Fibroblast of skin of left biceps (primary cell): ENCODE data around the gene ITPKB.
"Not testable (repeated sequence)": the region's sequence is repeated elsewhere in the genome, so short reads cannot be mapped to it uniquely, and the experiment has no call there.

Source experiments
- DNase-seq, 2 experiments: peaks; one replicate each; pipeline ENCODE4 v3.0.0-alpha.2; 2013; ENCODE audit warnings: low read depth in 2 of 2

ITPKB gene

DNA sequence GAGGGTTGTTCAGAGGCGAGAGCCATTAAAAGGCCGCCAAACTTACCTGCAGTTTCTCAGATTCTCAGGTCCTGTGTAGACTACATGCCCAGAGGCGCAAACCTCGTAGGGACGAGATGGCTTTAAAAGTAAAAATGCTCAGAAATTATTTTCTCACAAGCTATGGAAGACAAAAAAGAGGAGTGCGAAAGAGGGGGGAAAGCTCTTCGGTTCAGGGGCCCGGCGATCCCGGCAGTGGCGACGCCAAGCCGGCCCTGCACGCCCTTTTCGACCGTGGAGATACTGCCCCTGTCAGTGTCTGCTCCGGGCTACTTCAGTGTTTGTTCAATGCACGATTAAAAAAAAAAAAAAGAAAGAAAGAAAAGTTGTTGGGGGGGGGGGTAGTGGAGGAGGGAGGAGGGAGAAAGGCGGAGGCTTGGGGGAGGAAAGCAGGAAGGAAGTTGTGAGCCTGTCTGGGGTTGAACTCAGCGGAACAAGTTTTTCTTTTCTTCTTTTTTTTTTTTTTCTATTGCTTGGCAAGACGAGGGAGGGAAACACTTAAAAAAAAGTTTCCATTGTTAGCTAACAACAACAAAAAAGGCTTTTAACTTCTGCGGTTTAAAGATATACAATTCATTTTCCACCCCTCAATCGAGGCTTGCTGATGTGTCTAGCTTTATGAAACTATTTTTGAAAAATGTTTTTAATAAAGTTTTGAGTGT, at the start of gene ITPKB:
ITPKB (minus strand) TSS at position 288 of the 701 bp plus-strand sequence. CDS start 1,824 bp downstream, outside the sequence.
- peak in 1 of 2 experiments; percentile 26 for DNase-seq

DNA sequence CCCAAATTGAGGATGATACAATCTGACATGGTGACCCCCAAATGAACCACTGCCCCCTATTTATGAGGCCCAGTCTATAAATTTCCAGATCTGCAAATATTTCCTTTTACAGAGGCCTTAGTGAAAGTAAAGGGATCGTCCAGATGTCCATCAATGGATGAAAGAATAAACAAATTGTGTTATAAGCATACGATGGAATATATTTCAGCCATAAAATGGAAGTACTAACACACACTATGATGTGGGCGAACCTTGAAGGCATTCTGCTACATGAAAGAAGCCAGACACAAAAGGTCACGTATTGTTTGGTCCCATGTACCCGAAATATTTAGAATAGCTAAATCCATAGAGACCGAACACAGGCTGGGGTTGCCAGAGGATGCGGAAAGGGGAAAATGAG, 48.6 kb upstream of the ITPKB start:
- DNase-seq, result no peak

DNA sequence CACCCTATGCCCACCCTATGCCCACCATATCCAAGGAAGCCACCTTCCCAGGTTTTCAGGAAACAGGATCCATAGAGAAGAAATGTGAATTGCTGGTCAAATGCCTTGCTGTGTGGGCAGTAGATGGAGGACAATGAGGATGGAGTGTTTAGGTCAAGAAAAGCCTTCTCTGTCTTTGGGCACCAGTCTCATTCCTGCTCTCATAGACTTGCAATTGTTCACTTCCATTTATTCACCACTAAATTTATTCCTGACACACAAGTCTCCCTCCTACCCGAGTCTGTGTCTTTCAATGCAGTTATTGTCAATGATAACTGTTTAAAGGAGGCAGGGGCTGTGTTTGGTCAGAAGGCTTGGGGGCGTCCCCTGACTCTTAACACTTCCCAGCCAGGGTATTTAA, 48.0 kb upstream of the ITPKB start:
- DNase-seq, result no peak

DNA sequence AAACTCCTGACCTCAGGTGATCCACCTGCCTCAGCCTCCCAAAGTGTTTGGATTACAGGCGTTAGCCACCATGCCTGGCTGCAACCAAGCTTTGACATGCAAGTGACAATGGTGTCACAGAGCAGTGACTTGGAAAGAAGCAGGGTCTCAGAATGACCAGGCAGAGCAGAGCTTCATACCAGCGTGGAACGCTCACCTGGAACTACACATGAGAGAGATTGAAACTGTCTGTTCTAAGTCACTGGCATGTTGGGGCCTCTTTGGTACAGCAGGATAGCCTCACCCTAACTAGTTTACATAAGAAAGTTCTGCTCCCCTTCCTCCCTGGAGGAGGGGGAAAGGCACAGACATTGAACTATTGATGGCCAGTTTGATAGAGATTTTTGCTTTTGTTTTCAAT, 47.5 kb upstream of the ITPKB start:
- no peak for DNase-seq

DNA sequence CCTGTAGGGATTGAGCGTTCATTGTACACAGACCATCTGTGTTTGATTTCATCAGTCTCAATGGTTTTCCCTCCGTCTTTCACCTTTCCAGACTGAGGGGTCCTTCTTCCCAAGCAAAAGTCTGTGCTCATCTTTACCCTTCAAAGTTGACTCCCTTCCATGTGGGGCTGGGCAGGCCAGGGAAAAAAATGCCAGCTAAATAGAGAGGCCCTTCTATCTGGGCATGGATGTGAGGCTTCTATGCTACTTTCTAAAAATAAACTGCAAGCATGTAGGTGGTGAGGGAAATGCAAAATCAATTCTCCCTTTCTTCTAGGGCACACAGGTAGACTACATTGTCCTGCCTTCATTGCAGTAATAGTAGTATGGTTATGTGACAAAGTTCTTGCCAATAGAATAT, 46.7 kb upstream of the ITPKB start:
- DNase-seq, result no peak

DNA sequence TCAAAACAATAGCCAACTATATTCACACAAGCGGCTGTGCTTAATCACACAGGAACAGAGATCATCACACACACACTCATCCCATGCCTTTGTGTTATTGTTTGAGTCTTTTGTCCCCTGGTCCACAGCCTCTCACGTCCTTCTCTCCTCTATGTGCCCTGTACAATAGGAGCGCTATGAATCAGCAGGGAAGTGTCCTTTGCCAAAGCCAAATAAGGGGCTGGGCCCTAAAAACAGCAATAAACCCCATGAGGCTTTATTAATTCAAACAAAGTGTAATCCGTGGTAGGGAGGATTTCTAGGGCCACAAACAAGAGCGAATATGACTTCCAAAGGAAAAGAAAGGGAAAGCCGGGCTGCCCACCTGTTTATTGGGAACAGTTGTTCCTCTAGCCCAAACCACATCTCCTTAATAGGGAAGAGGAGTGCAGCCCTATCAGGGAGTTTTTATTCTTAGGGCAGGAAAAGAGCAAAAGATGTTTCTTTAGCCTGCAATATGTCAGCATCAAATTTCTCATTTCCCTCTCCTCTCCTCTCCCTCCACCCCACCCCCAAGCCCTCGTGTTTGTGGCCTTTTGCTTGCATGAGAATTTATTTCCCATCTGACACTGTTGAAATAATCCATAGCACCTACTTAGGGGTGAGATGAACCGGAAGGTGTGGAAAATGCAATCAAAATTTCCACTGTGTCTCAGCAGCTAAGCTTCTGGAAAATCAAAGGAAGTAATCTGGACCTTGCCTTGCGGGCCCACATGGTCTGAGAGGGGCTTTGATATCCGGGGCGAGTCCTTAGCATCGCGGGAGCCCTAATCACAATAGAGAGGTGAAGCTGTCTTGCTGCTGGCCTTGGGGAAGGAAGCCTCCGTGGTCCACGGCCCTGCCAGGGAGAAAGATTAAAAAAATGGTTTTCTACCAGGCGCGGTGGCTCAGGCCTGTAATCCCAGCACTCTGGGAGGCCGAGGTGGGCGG, 45.3 kb upstream of the ITPKB start:
- no peak for DNase-seq

DNA sequence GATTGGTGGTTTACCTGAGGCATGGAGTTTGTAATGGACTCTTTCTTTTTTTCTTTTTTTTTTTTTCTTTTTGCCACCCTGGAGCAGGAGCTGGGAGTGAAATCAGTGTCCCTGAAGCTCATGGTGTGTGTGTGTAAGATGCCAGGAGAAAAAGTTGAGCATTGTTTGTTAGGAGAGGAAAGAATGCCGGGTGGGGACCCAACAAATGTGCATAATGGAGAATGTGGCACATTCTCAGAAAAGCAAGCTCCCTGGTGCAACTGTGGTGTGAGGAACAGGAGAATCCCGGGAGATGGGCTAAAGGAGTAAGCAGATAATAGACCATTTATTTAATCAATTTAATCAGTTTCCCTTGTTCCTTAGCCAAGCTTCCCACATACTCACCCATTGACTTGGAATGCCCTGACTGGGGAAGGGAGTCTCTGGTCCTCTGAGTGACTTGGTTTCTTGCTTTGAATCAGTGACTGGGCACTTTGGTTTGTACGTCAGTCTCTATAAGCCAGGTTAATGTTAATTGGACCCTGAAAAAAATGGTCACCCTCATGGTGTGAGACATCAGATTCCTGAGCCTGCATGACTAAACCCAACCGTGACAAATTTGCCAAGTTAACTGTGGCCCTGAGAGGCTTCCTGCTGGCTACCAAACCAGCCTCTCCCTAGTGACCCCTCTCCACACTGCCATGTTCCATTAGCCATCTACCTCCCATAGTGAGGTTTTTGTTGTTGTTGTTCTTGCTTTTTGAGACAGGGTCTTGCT, 43.9 kb upstream of the ITPKB start:
- no peak for DNase-seq

DNA sequence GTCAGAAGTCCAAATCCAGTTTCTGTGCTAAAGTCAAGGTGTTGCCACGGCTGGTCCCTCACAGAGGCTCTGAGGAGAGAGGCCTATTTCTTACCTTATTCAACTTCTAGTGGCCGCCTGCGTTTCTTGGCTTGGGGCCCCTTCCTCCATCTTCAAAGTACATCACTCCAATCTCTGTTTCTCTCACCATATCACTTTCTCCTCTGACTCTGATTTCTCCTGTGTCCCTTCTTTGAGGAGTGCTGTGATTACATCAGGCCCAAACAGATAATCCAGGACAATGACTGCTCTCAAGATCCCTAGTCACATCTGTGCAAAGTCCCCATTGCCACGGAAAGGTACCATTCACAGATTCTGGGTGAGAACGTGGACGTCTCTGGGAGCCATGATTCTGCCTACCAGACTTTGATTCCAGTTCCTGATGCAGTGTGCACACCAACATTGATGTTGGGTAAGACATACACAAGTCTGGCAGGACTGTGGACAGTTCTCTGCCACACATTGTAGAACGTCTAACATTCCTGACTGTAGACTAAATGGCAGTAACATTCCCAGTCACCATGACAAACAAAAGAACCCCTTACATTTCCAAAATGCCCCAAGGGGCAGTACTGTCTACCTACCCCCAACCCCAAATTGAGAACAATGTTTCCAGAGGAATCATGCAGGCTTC, 43.0 kb upstream of the ITPKB start:
- DNase-seq, result no peak

DNA sequence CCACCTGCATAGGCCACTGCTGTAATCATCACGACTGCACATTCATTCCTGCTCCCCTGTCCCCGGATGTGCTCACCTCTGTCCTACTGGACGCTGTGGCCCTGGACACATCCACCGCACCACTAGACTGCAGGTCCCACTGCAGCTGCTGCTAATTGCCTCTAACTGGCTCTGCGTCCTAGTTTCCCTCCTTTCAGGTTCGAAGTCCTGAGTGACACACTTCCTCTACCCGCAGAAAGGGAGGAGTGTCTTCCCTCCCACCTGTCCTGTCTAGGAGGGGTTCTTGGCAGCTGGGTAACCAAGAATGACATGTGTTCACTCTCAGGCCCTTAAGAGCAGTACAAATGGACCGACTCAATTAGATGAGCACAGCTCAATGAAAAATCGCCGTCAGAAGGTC, 40.5 kb upstream of the ITPKB start:
- no peak for DNase-seq

DNA sequence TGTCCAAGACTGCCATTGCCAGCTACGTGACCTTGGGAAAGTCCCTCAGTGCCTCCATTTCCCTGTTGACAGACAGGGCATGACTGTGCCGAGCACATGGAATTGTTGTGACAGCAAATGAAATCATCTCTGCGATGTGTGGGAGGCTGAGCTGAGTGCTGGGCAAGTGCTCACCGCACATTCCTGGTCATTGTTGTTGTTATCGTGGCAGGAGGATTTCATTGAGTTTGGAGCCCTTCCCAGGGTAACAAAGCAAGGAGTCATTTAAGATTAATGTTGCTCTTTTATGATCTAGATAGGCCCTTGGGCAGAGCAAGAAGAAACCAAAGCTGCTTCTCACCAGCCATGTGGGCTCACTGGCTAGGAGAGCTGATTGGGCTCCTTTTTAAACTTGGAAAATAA, 39.6 kb upstream of the ITPKB start:
- DNase-seq, result peak; percentile 25 to 29

DNA sequence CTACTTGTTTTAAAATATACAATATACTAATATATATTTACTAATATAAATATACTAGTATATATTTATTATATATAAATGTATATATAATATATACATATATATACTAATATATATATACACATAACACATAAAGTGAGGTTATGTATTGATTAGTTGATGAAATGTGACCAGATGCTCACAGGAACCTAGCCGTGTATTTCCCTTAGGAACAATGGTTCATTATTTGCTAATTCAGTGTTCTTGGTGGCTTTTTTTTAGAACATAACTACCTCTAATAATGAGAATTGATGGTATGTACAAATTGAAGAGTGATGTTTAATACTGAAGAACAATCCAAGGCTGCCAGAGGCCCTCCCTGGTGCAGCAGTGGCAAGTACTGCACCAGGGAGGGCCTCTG, 37.9 kb upstream of the ITPKB start:
- DNase-seq, result no peak

DNA sequence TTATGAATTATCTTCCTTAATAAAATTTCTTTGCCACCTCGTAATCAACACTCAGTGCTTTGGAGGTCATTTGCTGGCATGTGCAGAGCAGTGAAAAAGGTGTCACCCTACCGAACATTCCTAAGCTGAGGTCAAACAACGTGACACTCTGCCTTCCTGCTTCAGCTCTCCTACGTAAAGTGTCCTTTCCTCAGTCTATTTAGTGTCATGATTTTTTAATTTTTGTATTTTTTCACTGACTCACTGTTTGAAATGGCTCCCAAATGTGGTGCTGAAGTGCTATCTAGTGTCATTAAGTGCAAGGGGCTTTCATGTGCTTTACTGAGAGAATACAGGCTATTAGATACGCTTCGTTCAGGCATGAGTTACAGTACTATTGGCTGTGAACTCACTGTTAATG, 37.0 kb upstream of the ITPKB start:
- DNase-seq, result no peak

DNA sequence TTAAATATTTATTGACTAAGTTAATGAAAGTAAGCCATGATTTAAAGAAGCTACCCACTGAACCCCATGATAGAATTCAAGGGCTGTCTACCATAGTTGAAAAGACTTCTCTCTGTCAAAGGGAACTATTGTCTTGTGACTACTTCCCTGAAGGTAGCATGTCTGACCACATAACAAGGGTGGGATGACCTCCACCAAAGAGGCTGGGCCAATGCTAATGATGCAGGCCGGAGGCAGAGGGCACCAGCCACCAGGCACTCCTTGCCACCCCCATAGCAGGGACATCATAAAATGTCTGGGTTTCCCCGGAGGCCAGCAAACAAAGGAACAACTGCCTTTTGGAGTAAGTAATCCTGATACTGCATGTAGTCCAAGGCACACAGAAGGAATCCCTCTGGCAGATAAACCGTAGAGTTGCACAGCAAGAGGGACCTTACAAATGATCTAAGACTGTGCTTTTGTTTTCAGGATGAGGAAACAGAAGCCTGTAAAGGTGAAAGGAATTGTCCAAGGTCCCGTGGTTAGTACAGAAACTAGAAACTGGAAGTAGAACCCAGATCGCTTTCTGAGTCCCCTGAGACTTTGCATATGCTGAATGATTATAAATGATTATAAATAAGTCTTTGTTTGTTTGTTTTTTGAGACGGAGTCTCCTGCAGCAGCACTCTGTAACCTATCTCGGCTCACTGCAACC, 33.5 kb upstream of the ITPKB start:
- DNase-seq, result no peak

DNA sequence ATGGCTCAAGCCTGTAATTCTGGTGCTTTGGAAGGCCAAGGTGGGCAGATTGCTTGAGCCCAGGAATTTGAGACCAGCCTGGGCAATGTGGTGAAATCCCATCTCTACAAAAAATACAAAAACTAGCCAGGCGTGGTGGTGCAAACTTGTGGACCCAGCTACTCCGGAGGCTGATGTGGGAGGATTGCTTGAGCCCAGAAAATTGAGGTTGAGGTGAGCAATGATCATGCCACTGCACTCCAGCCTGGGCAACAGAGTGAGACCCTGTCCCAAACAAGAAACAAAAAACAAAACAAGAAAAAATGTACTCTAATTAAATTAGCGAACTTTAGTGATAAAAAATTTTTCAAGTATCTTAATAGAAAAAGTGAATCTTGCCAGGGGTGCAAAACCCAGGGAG, 28.1 kb upstream of the ITPKB start:
- not testable (repeated sequence) for DNase-seq

DNA sequence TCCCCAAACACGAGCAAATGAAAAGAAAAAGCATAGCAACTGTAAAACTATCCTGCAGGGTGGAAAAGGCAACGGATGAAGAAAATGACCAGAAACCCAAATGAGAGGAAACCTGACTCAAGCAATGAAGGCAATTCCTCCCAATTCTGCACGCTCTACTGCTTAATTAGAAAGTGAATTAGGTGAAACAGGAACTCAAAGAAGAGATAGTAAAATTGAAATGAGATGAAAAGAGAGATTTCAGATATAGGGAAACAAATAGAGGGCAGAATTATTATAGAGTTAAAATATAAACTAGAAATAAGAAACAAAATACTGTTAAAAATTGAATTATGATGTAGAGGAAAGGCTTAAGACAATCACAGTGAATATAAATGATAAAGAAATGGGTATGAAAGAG, 27.5 kb upstream of the ITPKB start:
- no peak for DNase-seq

DNA sequence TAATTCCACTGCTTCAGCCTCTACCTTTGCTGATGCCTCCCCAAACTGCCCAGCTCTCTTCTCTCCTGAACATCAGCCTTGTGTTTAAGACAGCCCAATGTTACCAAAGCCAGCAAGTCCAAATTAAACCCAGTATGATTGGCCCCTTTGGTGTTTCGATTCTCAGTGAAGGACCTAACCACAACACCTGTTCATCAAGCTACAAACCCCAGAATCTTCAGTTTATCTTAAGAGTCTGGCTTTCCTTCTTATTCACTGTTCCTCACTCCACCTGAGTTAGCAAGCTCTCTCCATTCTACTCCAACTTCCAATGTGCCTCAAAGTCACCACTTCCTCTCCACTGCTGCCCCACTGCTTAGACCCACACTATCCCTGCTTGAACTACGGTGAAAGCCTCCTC, 25.5 kb upstream of the ITPKB start:
- DNase-seq, result no peak

DNA sequence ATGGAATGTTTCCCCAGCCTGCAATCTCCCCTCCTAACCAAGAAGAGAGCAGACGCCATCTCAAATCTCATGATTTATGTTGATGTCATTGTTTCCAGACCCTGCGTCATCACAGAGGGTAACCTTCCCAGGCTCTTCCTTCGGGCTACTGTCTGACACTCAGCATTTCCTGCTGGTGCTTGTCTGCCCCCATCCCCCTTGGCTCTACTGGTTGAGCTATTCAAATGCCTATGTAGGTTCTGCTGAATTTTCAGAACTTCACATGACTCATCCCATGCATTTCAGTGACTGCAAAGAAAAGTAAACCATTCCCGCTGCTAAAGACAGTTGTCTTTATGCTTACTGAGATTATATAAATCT, 24.8 kb upstream of the ITPKB start:
- peak in 1 of 2 experiments; percentile 19 for DNase-seq

DNA sequence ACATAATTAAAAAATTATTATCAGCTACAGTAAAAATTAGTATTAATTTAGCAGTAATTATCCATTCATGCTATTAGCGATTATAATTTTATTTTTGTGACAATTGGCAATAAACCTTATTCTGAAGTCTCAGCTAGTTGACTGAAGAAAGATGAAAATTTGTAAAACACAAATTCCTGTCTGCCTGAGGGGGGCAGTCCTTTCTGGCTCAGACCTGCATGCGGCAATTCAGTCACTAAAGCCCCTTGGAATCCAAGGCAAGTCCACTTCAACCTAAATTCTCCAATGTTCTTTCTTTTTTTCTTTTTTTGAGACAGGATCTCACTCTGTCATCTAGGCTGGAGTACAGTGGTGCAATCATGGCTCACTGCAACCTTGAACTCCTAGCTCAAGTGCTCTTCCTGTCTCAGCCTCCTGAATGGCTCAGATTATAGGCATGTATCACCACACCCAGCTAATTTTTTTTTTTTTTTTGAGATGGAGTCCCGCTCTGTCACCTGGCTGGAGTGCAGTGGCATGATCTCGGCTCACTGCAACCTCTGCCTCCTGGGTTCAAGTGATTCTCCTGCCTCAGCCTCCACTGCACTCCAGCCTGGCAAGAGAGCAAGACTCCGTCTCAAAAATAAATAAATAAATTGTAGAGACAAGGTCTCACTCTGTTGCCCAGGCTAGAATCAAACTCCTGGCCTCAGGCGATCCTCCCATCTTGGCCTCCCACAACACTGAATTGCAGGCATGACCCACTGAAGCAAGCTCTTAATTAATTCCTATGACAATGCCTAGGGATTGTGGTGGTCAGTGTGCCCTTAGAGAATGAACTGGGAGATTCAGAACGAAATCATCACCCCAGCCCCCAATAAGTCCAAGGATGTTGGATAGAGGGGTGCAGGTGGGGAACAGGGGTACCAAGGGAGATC, 24.2 kb upstream of the ITPKB start:
- DNase-seq, result no peak

DNA sequence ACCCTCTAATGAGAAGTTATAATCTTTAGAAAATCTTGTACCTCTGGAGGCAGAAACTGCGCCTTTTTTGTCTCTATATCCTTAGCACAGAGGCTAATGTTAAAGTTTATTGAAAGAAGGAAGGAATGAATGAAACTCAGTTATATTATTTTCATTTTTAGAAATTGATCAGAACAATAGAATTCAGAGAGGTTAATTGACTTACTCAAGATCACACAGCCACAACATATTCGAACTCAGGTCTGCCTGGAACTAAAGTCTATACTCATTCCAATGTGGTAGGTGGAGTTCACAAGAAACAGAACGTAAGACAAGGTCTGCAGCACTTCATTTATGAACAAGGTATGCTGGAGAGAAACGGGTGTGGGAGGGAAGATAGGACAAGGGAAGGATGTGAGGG, 23.0 kb upstream of the ITPKB start:
- no peak for DNase-seq

DNA sequence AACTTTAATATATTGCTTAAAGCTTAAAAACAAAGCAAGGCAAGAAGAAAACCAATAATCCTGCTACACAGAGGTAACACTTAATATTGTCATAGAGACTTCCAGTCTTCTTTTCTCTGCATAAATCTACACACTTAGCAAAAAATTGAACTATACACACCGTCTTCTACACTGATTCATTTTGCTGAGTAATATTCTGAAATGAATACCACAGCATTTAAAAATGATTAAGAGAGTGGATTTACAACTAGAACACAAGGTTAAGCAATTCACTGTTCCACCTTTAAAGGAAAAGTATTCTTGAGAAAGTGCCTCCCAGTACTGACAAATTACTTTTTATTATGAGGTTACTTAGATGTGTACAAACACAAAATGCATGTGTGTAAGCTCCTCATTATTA, 22.2 kb upstream of the ITPKB start:
- no peak for DNase-seq
